ENCODE results near the gene TIMMDC1.

DNA sequence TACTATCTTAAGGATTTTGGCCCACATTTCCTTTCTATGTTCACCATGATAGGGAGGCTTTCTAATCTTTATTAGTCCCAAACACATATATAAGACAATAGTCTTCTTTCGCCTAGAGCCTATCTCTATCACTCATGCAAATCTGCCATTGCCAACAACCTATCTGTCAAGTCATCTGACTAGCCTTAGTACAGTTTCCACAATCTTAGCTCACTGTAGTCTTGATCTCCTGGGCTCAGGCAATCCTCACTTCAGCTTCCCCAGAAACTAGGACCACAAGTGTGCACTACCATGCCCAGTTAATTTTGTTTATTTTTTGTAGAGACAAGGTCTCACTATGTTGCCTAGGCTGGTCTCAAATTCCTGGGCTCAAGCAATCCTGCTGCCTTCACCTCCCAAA lies 41.9 kb upstream of the TIMMDC1 start:
- TF ChIP-seq, protein P1, sequence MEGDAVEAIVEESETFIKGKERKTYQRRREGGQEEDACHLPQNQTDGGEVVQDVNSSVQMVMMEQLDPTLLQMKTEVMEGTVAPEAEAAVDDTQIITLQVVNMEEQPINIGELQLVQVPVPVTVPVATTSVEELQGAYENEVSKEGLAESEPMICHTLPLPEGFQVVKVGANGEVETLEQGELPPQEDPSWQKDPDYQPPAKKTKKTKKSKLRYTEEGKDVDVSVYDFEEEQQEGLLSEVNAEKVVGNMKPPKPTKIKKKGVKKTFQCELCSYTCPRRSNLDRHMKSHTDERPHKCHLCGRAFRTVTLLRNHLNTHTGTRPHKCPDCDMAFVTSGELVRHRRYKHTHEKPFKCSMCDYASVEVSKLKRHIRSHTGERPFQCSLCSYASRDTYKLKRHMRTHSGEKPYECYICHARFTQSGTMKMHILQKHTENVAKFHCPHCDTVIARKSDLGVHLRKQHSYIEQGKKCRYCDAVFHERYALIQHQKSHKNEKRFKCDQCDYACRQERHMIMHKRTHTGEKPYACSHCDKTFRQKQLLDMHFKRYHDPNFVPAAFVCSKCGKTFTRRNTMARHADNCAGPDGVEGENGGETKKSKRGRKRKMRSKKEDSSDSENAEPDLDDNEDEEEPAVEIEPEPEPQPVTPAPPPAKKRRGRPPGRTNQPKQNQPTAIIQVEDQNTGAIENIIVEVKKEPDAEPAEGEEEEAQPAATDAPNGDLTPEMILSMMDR (IDR thresholded peaks at IDR 0.05): no peak
- TF ChIP-seq POLR2AphosphoS5 (IDR thresholded peaks at IDR 0.05; ENCODE audit: insufficient read depth in 1 of 2, low read depth in 1 of 2) (no peak), POLR2A (IDR thresholded peaks at IDR 0.05) (no peak)
